ENCODE data around the gene WDR45B.
A peak's percentile ranks its signal among the peaks of the same experiment; 100 is the strongest.

WDR45B gene

GRCh38 chr17:82636626-82637598 is 11.3 kb downstream of the WDR45B start:
- H3K27ac ChIP-seq: peak overlapping the region; percentile 70
- peak; percentile 90 for DNase-seq (ENCODE audit: low read depth, low spot score)

- no peak overlapping the region for H3K27ac ChIP-seq
- DNase-seq (ENCODE audit: low read depth, low spot score): no peak
These were observed 14.9 kb downstream of the WDR45B start for GRCh38 chr17:82633343-82633742.

- no peak overlapping the region for H3K27ac ChIP-seq
- DNase-seq (ENCODE audit: low read depth, low spot score): no peak
These were observed 15.8 kb downstream of the WDR45B start for GRCh38 chr17:82632451-82632850.

DNA sequence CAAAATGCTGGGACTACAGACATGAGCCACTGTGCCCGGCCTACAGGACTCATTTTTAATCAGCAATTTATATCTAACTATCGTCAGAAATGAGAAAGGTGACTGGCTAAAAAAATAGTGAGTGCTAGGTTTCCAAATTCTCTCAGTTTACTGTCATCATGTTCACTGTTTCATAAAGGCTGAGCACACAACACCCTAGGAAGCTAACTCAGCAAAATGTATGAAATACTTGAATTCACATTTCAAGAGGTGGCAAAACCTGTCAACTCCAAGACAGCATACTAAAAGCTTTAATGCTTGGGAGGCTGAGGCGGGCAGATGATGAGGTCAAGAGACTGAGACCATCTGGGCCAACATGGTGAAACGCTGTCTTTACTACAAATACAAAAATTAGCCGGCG is 16.7 kb downstream of the WDR45B start:
- DNase-seq (ENCODE audit: low read depth, low spot score): no peak
- H3K27ac ChIP-seq: no peak overlapping the region

DNA sequence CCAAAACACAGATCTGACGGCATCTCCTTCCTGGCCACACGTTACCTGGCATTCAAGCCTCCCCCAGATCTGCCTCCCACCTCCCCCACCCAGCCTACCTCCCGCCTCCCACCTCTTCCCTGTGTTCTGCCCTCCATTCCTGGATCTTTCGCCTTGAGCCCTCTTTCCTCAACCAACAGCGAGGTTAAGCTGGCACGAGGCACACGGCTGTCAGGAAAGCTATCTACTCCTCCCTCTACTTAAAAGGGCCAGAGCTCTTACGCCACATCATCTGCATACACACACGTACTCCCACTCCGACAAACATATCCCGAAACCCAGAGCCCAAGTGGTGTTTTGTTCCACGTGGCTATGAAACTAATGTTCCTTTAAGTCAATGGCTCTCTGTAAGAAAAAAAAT is 18.0 kb downstream of the WDR45B start:
- no peak for DNase-seq (ENCODE audit: low read depth, low spot score)
- H3K27ac ChIP-seq: no peak overlapping the region

DNA sequence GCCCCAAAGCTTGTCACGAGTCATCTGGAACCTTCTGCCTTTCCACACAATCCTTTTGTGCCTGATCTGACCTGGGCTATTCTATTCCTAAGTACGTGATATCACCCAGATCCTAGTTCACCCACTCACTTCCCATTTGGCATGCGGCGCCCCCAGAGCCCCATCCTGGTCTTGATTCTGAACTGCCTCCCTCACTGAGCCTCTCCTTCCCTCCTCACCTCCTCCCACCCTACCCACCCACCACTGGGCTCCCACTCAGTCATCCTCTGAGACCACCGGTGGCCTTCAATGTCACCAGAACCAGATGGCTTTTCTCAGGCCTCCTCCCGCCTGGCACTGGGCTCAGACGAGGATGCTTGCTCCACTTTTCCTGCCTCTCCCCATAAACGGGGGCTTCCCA is 18.5 kb downstream of the WDR45B start:
- no peak overlapping the region for H3K27ac ChIP-seq
- DNase-seq (ENCODE audit: low read depth, low spot score): no peak

GRCh38 chr17:82627405-82627804 is 20.8 kb downstream of the WDR45B start:
- H3K27ac ChIP-seq: no peak overlapping the region
- DNase-seq (ENCODE audit: low read depth, low spot score): no peak

DNA sequence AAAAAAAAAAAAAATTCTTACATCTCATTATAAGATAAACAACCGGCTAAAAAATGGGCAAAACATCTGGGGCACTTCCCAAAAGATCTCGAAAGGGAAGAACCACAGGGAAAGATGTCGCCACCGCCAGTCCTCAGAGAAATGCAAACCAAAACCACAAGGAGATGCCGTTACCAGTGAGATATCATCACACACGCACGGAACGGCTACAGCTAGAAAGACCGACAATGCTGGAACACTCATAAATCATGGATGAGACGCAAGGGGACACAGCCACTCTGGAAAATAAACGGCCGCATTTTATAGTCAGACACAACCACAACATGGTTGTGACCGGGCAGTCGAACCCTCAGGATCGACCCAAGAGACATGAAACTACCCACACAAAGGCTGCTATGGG is 24.5 kb downstream of the WDR45B start:
- no peak overlapping the region for H3K27ac ChIP-seq
- no peak for DNase-seq (ENCODE audit: low read depth, low spot score)

DNA sequence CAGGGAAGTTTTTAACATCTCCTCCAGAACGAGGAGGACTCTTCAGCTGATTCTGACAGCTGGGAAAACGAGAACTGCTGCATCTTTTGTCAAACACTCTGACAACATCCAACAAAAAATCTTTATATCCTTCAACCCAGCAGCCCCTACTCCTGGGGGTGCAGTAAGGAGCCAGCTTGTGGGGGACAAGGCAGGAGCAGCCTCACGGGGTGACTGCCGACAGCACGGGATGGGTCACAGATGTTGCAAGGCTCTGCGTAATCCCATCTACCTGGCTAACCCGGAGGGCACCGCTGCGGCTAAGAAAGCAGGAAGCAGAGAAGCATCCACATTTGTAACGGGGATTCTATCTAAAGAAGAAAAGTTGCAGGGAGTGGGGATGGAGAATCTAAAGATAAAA is 28.6 kb downstream of the WDR45B start:
- no peak overlapping the region for H3K27ac ChIP-seq
- no peak for DNase-seq (ENCODE audit: low read depth, low spot score)

DNA sequence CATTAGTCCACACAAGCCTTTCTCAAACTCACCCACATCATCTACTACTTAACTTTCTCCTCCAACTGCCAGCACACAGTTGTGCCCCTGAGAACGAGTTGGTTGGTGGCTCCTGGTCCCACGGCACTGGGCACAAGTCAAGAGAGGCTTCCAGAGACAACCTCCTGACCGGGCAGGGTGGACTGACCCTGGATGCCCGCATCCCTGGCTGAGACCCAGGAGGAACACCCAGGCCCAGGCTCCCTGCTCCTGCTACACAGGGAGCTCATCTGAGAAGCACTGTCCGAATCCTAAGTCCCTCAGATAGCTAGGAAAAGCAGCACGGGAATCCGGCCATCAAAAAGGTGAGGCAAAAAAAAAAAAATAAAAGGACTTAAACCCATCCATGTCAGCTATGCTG is 29.0 kb downstream of the WDR45B start:
- DNase-seq (ENCODE audit: low read depth, low spot score): no peak
- no peak overlapping the region for H3K27ac ChIP-seq

- no peak overlapping the region for H3K27ac ChIP-seq
- no peak for DNase-seq (ENCODE audit: low read depth, low spot score)
These were observed 32.1 kb downstream of the WDR45B start for GRCh38 chr17:82616021-82616711.

DNA sequence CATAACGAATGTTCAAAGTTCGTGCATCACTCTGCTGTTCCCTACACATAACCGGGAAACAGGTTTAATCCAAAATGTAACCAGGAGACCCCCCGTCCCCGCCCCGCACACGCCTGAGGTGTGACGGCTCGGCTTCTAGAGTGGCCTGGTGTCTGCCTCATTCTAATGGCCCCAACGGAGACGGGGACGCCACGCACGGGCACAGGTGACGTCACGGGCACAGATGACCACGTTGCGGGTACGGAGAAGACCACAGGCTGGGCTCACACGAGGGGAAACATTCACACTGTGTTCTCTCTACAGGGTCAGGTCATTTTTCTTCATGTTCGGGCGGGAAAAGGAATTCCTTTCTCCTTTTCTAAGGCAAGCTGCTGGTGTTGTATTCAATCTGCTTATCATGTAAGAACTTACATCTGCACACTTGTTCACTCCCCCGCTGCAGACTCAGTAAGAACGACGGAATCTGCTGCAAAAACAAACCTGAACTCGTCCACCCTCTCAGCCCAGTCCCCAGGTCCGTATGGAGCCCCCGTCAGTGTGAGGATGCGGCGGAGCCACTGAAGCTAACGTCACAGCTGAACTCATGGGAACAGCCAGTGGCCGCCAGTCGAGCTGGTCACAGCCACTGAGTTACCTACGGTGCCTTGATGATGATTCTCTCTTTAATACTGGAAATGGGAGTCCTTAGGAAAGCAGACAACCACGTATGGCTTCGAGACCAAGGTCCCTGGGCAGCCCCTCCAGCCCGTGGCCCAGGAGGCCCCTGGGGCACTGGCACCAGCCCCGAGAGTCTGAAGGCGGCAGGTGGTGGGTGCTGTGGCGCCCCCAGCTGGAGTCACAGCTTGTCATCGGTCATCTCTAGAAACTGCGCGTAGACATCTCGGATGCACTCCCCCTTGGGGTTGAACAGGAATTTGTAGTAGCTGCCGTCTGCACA is 32.9 kb downstream of the WDR45B start:
- H3K27ac ChIP-seq: no peak overlapping the region
- no peak for DNase-seq (ENCODE audit: low read depth, low spot score)

DNA sequence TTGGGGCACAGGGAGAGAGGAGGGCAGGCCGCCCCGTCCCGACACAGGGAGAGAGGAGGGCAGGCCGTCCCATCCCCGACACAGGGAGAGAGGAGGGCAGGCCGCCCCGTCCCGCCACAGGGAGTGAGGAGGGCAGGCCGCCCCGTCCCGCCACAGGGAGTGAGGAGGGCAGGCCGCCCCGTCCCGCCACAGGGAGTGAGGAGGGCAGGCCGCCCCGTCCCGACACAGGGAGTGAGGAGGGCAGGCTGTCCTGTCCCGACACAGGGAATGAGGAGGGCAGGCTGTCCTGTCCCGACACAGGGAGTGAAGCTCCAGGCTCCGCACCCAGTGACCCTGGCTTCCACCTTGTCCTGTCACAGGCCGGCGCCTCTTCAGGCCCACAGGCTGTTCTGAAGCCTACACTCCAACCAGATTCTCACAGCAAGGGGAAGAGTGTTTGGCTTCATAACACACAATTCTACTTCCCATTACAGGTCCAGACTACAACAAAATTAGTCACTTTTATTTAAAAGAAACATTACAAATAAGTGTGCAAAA is 34.1 kb downstream of the WDR45B start:
- no peak overlapping the region for H3K27ac ChIP-seq
- DNase-seq (ENCODE audit: low read depth, low spot score): no peak

GRCh38 chr17:82613283-82614094 is 34.8 kb downstream of the WDR45B start:
- H3K27ac ChIP-seq: no peak overlapping the region
- DNase-seq (ENCODE audit: low read depth, low spot score): no peak

DNA sequence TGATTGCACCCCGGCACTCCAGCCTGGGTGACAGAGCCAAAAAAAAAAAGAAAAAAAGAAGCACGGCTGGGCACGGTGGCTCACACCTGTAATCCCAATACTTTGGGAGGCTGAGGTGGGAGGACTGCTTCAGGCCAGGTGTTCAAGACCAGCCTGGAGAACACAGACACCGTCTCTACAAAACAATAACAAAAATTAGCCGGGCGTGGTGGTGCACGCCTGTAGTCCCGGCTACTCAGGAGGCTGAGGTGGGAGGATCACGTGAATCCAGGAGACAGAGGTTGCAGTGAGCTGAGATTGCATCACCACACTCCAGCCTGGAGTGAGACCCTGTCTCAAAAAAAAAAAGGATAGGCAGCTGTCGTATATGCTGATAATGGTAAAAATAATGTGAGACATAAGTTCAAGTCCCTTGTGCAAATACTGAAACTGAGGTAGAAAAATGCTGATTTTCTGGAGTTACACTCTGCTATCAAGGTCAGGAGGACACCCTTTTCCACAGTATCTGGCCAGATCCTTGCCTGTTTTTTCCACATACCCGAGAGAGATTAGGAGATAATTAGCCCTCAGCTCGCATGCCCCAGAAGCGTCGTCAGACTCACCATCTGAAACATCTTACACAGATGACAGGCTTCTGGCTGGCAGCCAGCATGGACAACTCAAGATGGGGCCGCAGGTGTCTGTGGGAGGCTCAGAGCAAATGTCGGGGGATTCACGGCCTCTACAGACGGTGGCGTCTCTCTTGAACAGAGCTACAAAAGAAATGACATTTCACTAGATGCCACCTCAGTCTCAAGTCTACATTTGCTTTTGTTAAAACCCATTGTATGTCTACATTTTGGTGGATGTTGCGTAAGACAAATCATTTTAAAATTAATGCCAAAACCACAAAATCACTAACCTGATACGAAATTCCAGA is 36.8 kb downstream of the WDR45B start:
- no peak for DNase-seq (ENCODE audit: low read depth, low spot score)
- no peak overlapping the region for H3K27ac ChIP-seq

DNA sequence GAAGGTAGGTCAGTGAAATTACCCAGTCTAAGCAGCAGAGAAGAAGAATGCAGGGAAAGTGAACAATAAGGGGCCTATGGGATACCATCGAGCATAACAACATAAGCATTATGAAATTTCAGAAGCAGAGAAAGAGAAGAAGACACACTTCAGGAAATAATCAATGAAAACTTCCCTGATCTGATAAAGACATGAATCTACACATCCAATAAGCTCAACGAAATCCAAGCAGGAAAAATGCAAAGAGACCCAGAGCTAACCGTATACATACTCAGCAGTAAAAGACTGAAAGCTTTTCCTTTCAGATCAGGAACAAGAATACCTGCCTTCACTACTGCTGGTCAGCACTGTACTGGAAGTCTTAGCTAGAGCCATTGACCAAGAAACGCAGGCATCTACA is 38.6 kb downstream of the WDR45B start:
- no peak overlapping the region for H3K27ac ChIP-seq
- DNase-seq (ENCODE audit: low read depth, low spot score): no peak

DNA sequence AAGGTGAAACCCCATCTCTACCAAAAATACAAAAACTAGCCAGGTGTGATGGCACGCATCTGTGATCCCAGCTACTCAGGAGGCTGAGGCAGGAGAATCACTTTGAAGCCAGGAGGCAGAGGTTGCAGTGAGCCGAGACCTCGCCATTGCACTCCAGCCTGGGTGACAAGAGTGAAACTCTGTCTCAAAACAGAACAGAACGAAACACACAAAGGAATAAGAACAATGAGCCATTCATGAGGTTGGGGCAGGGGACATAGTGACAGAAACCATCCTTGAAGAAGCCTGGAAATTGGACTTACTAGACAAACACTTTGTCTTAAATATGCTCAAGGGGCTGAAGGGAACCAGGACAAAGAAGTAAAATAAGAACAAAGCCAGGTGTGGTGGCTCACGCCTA is 39.4 kb downstream of the WDR45B start:
- DNase-seq (ENCODE audit: low read depth, low spot score): no peak
- no peak overlapping the region for H3K27ac ChIP-seq

DNA sequence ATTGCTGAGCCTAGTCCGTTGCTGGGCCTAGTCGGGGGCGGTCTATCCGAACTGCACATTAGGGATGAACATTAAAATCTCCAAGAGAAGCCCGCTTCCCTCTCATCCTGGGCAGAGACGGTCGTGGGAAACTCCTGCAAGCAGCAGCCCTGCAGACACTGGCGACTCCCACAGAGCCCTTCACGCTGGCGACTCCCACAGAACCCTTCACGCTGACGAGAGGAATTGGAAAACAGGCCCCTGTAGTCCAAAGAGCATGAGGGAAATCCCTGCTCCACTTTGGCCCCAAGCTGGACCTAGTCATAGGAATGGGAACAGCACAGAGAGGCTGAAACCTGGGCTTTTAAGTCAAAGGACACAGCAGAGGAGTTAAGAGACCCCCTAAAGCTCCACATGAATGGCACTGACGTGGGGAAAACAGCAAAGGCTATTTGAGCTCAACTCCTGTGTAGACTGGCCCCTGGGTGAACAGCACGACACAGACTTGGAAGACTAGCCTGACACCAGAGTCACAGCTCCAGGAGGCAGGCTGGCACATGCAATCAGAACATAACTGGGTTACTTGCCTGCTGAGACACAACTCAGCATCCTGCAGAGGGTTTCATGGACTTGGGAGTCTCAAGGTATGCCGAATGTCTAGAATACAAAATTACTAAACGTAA is 42.2 kb downstream of the WDR45B start:
- DNase-seq (ENCODE audit: low read depth, low spot score): peak; percentile 34
- peak overlapping the region; percentile 43 for H3K27ac ChIP-seq
